ENCODE data around the gene LARP4B. TPM values are rescaled to one million over a fixed set of nuclear protein-coding genes. Genes with fewer than 3 reads are reported as not detected.

LARP4B gene
- 13.6 TPM for total RNA-seq

- H3K4me3 ChIP-seq (ENCODE audit: low read length) = peak within 1 kb of the TSS; percentile 57
- no peaks in the 10 kb centered on the region for H3K9me3 ChIP-seq (ENCODE audit: low read depth, low read length)
- peaks cover 31% of the 10 kb centered on the region for H3K4me1 ChIP-seq (ENCODE audit: insufficient read depth, low read length)
- no peaks in the 10 kb centered on the region for H3K27me3 ChIP-seq (ENCODE audit: insufficient read depth, low read length)
Observed at GRCh38 chr10:931326-932318, at the start of gene LARP4B. LARP4B (minus strand) TSS chr10:931705; CDS start chr10:885721, 45,984 bp downstream.

DNA sequence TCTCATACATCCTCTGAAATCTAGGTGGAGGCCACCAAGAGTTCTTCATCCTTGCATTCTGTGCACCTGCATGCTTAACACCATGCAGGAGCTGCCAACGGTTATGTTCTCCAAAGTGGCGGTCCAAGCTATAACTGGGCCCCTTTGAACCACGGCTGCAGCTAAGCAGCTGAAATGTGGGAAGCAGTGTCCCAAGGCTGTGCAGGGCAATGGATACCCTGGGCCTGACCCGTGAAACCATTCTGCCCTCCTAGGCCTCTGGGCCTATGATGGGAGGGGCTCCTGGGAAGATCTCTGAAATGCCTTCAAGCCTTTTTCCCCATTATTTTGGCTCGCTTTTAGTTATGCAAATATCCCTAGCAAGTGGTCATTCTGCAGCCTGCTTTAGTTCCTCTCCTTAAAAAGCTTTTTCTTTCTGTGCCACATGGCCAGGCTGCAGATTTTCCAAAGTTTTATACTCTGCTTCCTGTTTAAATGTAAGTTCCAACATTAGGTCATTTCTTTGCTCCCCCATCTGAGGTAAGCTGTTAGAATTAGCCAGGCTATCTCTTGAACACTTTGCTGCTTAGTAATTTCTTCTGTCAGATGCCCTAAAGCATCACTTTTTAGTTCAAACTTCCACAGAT, 49.1 kb upstream of the LARP4B start:
- Histone ChIP-seq H3K9me3 (ENCODE audit: low read depth, low read length) (peaks cover 14% of the 10 kb centered on the region), H3K4me3 (ENCODE audit: low read length) (no peak overlapping the region), H3K4me1 (ENCODE audit: insufficient read depth, low read length) (no peaks in the 10 kb centered on the region), H3K27me3 (ENCODE audit: insufficient read depth, low read length) (no peaks in the 10 kb centered on the region)

GRCh38 chr10:978826-979421, 47.4 kb upstream of the LARP4B start:
- Histone ChIP-seq H3K9me3 (ENCODE audit: low read depth, low read length) (peaks cover 14% of the 10 kb centered on the region), H3K27me3 (ENCODE audit: insufficient read depth, low read length) (no peaks in the 10 kb centered on the region), H3K4me3 (ENCODE audit: low read length) (no peak overlapping the region), H3K4me1 (ENCODE audit: insufficient read depth, low read length) (no peaks in the 10 kb centered on the region)

DNA sequence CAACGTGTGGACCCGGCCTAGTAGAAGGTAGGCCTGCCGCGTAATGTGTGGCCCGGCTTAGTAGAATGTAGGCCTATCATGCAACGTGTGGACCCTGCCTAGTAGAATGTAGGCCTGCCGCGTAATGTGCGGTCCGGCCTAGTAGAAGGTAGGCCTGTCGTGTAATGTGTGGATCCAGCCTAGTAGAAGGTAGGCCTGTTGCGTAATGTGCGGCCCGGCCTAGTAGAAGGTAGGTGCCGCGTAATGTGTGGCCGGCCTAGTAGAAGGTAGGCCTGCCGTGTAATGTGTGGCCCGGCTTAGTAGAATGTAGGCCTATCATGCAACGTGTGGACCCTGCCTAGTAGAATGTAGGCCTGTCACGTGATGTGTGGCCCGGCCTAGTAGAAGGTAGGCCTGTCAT, 44.8 kb upstream of the LARP4B start:
- H3K4me3 ChIP-seq (ENCODE audit: low read length) = no peak overlapping the region
- H3K9me3 ChIP-seq (ENCODE audit: low read depth, low read length) = peaks cover 14% of the 10 kb centered on the region
- peaks cover 3% of the 10 kb centered on the region for H3K4me1 ChIP-seq (ENCODE audit: insufficient read depth, low read length)
- H3K27me3 ChIP-seq (ENCODE audit: insufficient read depth, low read length) = no peaks in the 10 kb centered on the region

- Histone ChIP-seq H3K9me3 (ENCODE audit: low read depth, low read length) (peaks cover 14% of the 10 kb centered on the region), H3K4me1 (ENCODE audit: insufficient read depth, low read length) (peaks cover 10% of the 10 kb centered on the region), H3K27me3 (ENCODE audit: insufficient read depth, low read length) (no peaks in the 10 kb centered on the region), H3K4me3 (ENCODE audit: low read length) (no peak overlapping the region)
Observed at GRCh38 chr10:974785-975074, 43.2 kb upstream of the LARP4B start.

GRCh38 chr10:974038-974784, 42.7 kb upstream of the LARP4B start:
- no peaks in the 10 kb centered on the region for H3K27me3 ChIP-seq (ENCODE audit: insufficient read depth, low read length)
- H3K4me3 ChIP-seq (ENCODE audit: low read length) = no peak overlapping the region
- H3K4me1 ChIP-seq (ENCODE audit: insufficient read depth, low read length) = peaks cover 10% of the 10 kb centered on the region
- H3K9me3 ChIP-seq (ENCODE audit: low read depth, low read length) = peaks cover 12% of the 10 kb centered on the region

DNA sequence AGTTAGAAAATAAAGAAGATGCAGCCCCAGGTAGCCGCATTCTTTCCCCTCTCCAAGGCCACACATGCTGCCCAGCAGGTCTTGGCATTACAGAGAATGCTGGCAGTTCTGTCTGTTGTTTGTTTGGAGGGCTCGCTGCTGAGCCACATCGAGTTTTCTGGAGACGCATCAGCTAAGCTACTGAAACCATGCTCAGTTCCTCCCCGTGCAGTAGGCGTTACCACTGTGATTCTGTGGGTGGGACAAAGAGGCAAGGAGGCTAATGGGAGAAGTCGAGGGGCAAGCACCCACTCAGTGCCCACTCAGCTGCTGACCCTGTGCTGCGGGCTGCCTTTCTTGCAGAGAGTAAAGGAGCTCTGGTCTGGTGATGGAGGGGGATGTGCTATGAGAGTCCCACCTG, 41.3 kb upstream of the LARP4B start:
- Histone ChIP-seq H3K9me3 (ENCODE audit: low read depth, low read length) (no peaks in the 10 kb centered on the region), H3K4me1 (ENCODE audit: insufficient read depth, low read length) (peaks cover 10% of the 10 kb centered on the region), H3K27me3 (ENCODE audit: insufficient read depth, low read length) (no peaks in the 10 kb centered on the region), H3K4me3 (ENCODE audit: low read length) (no peak overlapping the region)

DNA sequence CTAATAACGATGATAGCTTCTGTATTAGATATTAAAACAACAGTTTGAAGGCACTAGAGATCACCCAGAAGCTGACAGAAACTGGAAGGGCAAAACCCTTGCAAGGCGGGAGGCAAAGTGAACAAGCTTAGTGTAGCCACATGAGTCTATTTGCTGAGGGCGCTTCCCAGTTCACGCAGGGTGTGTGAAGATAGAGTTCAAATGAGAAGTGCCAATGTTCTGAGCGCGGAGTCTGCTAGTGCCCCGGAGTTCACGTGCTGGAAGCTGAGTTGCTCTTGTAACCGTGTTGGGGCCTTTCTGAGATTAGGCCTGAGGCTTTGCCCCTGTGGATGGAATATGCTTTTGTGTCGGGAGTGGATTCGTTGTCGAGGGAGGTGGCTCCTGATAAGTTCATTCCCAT, 40.1 kb upstream of the LARP4B start:
- no peaks in the 10 kb centered on the region for H3K9me3 ChIP-seq (ENCODE audit: low read depth, low read length)
- H3K27me3 ChIP-seq (ENCODE audit: insufficient read depth, low read length) = no peaks in the 10 kb centered on the region
- no peak overlapping the region for H3K4me3 ChIP-seq (ENCODE audit: low read length)
- peaks cover 10% of the 10 kb centered on the region for H3K4me1 ChIP-seq (ENCODE audit: insufficient read depth, low read length)

GRCh38 chr10:971150-971542, 39.6 kb upstream of the LARP4B start:
- Histone ChIP-seq H3K9me3 (ENCODE audit: low read depth, low read length) (no peaks in the 10 kb centered on the region), H3K27me3 (ENCODE audit: insufficient read depth, low read length) (no peaks in the 10 kb centered on the region), H3K4me1 (ENCODE audit: insufficient read depth, low read length) (peaks cover 10% of the 10 kb centered on the region)

DNA sequence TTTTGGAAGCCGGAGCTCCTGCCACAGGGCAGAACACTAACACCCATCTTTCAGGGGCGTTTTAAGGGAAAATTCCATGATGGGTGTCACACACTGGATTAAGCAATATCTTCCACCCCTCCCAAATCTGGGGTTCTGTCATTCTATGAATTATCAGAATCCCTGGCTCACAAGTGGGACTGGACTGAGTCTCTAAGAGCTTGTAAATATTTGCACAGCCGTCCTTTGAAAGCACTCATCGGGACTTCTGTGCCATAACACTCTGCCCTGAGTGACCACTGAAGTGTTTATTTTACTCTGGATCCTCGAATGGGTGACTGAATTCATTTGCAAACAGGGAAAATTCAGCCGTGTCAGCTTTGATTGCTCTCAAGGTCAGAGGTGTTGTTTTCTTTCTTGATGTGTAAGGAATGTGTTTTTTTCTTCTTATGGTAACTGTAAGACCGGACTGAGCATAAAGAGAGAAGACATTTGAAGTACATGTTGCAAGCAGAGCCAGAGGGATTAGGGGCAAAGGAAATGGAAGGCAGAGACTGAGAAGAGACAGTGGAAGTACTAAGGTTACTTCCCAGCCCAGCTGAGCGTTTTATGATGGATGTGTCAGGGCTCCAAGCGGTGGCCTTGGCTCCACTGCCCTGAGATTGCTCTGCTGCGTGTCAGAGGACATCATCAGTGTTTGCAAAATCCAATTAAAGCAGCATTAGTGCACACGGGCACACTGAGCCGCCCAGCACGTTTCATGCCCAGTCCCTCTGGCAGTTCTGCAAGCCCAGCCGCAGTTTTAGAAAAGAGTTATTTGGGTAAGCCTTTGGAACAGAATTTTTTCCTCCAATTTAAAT, 39.0 kb upstream of the LARP4B start:
- H3K4me3 ChIP-seq (ENCODE audit: low read length) = no peak overlapping the region
- no peaks in the 10 kb centered on the region for H3K27me3 ChIP-seq (ENCODE audit: insufficient read depth, low read length)
- no peaks in the 10 kb centered on the region for H3K9me3 ChIP-seq (ENCODE audit: low read depth, low read length)
- peaks cover 10% of the 10 kb centered on the region for H3K4me1 ChIP-seq (ENCODE audit: insufficient read depth, low read length)

More at GRCh38 chr10:971150-971542, 39.6 kb upstream of the LARP4B start:
- no peak overlapping the region for H3K4me3 ChIP-seq (ENCODE audit: low read length)

DNA sequence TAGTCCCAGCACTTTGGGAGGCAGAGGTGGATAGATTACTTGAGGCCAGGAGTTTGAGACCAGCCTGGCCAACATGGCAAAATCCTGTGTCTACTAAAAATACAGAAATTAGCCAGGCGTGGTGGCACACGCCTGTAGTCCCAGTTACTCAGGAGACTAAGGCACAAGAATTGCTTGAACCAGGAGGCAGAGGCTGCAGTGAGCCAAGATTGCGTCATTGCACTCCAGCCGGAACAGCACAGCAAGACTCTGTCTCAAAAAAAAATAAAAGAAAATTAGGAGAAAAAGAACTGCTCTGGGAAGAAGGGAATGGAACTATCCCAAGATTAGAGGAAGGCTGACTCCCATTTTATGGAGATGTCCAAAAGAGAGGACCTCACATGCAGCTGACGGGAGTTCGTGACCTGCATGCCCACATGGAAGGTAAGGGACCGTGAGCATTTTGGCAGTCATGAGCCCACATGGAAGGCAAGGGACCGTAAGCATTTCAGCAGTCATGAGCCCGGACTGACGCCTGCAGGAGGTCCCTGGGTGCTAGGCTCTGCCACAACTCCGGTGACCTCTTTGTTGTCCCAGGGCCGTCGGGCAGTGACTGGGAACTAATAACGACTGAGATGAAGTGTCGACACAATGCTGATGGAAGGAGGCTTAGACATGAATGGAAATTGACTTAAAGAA, 38.1 kb upstream of the LARP4B start:
- H3K4me1 ChIP-seq (ENCODE audit: insufficient read depth, low read length) = peaks cover 10% of the 10 kb centered on the region
- H3K27me3 ChIP-seq (ENCODE audit: insufficient read depth, low read length) = no peaks in the 10 kb centered on the region
- H3K4me3 ChIP-seq (ENCODE audit: low read length) = no peak overlapping the region
- H3K9me3 ChIP-seq (ENCODE audit: low read depth, low read length) = no peaks in the 10 kb centered on the region

- H3K27me3 ChIP-seq (ENCODE audit: insufficient read depth, low read length) = no peaks in the 10 kb centered on the region
- H3K4me3 ChIP-seq (ENCODE audit: low read length) = no peak overlapping the region
- H3K9me3 ChIP-seq (ENCODE audit: low read depth, low read length) = no peaks in the 10 kb centered on the region
- peaks cover 10% of the 10 kb centered on the region for H3K4me1 ChIP-seq (ENCODE audit: insufficient read depth, low read length)
Observed at GRCh38 chr10:968546-969199, 37.2 kb upstream of the LARP4B start.

DNA sequence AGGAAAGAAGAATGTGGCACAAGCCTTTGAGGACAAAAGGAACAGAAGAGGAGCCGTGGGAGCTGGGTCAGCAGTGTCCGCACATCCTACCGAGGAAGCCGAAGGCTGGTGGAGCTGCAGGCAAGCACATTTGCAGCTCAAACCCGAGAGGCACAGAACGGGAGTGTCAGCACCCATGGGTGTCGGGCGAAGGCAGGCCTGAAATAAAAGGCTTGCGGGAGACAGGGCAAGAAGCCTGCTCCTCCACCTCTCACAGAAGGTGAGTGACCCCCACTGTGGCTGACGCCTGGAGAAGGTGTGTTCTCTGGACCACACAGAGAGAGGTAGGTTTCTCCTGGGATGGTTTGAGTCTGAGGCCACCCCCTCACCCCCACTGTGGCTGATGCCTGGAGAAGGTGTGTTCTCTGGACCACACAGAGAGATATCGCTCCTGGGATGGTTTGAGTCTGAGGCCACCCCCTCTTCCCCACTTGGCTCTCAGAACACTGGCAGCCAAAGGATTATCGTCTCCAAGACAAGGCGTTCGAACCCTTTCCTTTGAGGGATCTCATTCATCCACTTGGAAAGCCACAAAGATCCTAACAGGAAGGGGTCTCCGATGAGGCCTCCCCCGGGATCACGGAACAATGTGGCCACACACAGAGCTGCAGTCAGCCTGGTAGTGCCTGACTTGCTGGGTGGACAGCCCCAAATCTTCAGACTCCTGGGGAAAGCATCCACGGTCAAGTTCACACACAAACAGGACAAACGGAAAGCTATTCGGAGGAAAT, 35.1 kb upstream of the LARP4B start:
- H3K27me3 ChIP-seq (ENCODE audit: insufficient read depth, low read length) = no peaks in the 10 kb centered on the region

More for the DNA sequence above, 35.1 kb upstream of the LARP4B start:
- Histone ChIP-seq H3K4me1 (ENCODE audit: insufficient read depth, low read length) (peaks cover 10% of the 10 kb centered on the region), H3K9me3 (ENCODE audit: low read depth, low read length) (no peaks in the 10 kb centered on the region), H3K4me3 (ENCODE audit: low read length) (no peak overlapping the region)

All from mononuclear cell (primary cell).